Progenitor cell of endocrine pancreas (in vitro differentiated cells): Measurements from ENCODE around the gene TRPM3. TPM values are rescaled to one million over a fixed set of nuclear protein-coding genes. Genes with fewer than 3 reads are reported as not detected.

Source experiments
- DNase-seq: peaks from one replicate; pipeline ENCODE4 v3.0.0; 2021; ENCODE audit warnings: low spot score; ENCODE audit not compliant: unreplicated experiment
- H3K27ac Mint-ChIP-seq: 2 replicates; pipeline ENCODE4 v1.8.0; 2021; ENCODE audit warnings: mild to moderate bottlenecking, moderate library complexity, mixed read lengths
- H3K27me3 Mint-ChIP-seq: 2 replicates; pipeline ENCODE4 v1.8.0; 2021; ENCODE audit warnings: mixed read lengths
- H3K36me3 Mint-ChIP-seq: 2 replicates; pipeline ENCODE4 v1.8.0; 2022; ENCODE audit warnings: mixed read lengths; ENCODE audit not compliant: insufficient read depth
- H3K4me1 Mint-ChIP-seq: 2 replicates; pipeline ENCODE4 v1.8.0; 2021; ENCODE audit warnings: low read depth, mixed read lengths
- H3K4me3 Mint-ChIP-seq: 2 replicates; pipeline ENCODE4 v1.8.0; 2021; ENCODE audit warnings: low read depth, mild to moderate bottlenecking, moderate library complexity, mixed read lengths
- H3K9me3 Mint-ChIP-seq: 2 replicates; pipeline ENCODE4 v1.8.0; 2021; ENCODE audit warnings: low read depth, mixed read lengths
- CTCF ChIP-seq: fragments of 200-600 bp; sonication (generic); IDR thresholded peaks from one replicate; pipeline ENCODE4 v1.5.0; 2021; ENCODE audit warnings: antibody characterized with exemption, mild to moderate bottlenecking; ENCODE audit not compliant: unreplicated experiment
- total RNA-seq: library from RNA; stranded (reverse); gene quantifications from 2 replicates; pipeline ENCODE4 v1.2.1, GENCODE V29; 2021

Gene TRPM3
- total RNA-seq, 1 donor from 2014 or later: 1.6 TPM

- Mint-ChIP-seq H3K27me3 (no peaks in the 10 kb centered on the region), H3K27ac (no peak overlapping the region), H3K4me1 (no peaks in the 10 kb centered on the region), H3K4me3 (no peak overlapping the region), H3K36me3 (no peaks in the 10 kb centered on the region), H3K9me3 (no peaks in the 10 kb centered on the region)
- DNase-seq: no peak
- TF ChIP-seq CTCF: no peak
Measured at GRCh38 chr9:70675868-70676370, 445.5 kb downstream of the TRPM3 start.

GRCh38 chr9:70673844-70674243, 447.6 kb downstream of the TRPM3 start:
- Mint-ChIP-seq H3K4me3 (no peak overlapping the region), H3K4me1 (no peaks in the 10 kb centered on the region), H3K27me3 (no peaks in the 10 kb centered on the region), H3K9me3 (no peaks in the 10 kb centered on the region), H3K36me3 (no peaks in the 10 kb centered on the region), H3K27ac (no peak overlapping the region)
- DNase-seq: no peak
- TF ChIP-seq CTCF: no peak

GRCh38 chr9:70672161-70672649, 449.2 kb downstream of the TRPM3 start:
- no peak for TF ChIP-seq CTCF
- no peak overlapping the region for H3K27ac Mint-ChIP-seq
- H3K27me3 Mint-ChIP-seq: no peaks in the 10 kb centered on the region
- H3K9me3 Mint-ChIP-seq: no peaks in the 10 kb centered on the region
- no peak overlapping the region for H3K4me3 Mint-ChIP-seq
- H3K4me1 Mint-ChIP-seq: peaks cover 2% of the 10 kb centered on the region
- H3K36me3 Mint-ChIP-seq: no peaks in the 10 kb centered on the region
- no peak for DNase-seq

GRCh38 chr9:70668751-70669150, 452.7 kb downstream of the TRPM3 start:
- no peak for DNase-seq
- no peaks in the 10 kb centered on the region for H3K27me3 Mint-ChIP-seq
- no peak overlapping the region for H3K4me3 Mint-ChIP-seq
- peaks cover 5% of the 10 kb centered on the region for H3K4me1 Mint-ChIP-seq
- no peaks in the 10 kb centered on the region for H3K36me3 Mint-ChIP-seq
- H3K9me3 Mint-ChIP-seq: no peaks in the 10 kb centered on the region
- H3K27ac Mint-ChIP-seq: no peak overlapping the region
- TF ChIP-seq CTCF: no peak

GRCh38 chr9:70658765-70659164, 462.7 kb downstream of the TRPM3 start:
- Mint-ChIP-seq H3K4me3 (no peak overlapping the region), H3K4me1 (no peaks in the 10 kb centered on the region), H3K27me3 (no peaks in the 10 kb centered on the region), H3K36me3 (peaks cover 3% of the 10 kb centered on the region), H3K9me3 (peaks cover 16% of the 10 kb centered on the region), H3K27ac (no peak overlapping the region)
- no peak for TF ChIP-seq CTCF
- no peak for DNase-seq
